GM19025 (cell line): Measurements from ENCODE around the gene PRKAG2.
A peak's percentile ranks its signal among the peaks of the same experiment; 100 is the strongest.

ENCODE experiments used
- ATAC-seq: cut with Tn5 transposase; IDR thresholded peaks from one replicate; pipeline ENCODE4 v1.9.1; 2021; ENCODE audit warnings: mild to moderate bottlenecking, low read depth, moderate library complexity; ENCODE audit not compliant: unreplicated experiment

Gene PRKAG2

DNA sequence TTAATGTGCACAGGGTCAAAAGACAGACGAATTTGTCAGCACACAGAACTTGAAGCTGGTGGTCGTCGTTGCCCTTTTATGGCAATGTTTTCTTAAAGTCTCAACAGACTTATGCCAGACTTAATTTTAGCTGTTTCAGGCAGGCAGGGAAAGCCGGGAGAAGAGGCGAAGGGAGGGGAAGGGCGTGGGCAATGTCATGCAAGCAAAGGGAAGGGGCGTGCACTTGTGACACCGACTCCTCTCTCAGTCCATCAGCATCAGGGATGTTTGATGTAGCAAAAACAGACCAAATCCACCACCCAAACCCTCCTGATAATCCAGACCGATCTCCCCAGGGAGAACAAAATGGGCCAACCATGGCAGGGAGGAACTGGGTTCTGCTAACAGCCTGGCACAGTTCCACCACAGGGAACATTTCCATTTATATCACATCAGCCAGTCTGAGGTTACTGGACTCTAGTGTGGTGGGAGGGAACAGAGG is 239.1 kb downstream of the PRKAG2 start:
- no peak for ATAC-seq

GRCh38 chr7:151634643-151635042 is 242.3 kb downstream of the PRKAG2 start:
- no peak for ATAC-seq

DNA sequence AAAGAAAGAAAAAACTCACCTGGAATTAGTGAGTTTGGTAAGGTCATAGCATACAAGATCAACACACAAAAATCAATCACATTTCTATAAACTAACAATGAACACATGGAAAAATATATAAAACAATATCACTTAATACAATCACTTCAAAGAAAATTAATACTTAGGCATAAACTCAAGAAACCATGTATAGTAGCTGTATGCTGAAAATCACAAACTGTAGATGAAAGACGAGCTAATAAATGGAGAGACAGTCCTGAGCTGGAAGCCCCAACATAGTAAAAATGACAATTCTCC is 243.5 kb downstream of the PRKAG2 start:
- ATAC-seq = no peak

- ATAC-seq = peak; percentile 32
Measured at GRCh38 chr7:151632750-151633515, 244.0 kb downstream of the PRKAG2 start.

DNA sequence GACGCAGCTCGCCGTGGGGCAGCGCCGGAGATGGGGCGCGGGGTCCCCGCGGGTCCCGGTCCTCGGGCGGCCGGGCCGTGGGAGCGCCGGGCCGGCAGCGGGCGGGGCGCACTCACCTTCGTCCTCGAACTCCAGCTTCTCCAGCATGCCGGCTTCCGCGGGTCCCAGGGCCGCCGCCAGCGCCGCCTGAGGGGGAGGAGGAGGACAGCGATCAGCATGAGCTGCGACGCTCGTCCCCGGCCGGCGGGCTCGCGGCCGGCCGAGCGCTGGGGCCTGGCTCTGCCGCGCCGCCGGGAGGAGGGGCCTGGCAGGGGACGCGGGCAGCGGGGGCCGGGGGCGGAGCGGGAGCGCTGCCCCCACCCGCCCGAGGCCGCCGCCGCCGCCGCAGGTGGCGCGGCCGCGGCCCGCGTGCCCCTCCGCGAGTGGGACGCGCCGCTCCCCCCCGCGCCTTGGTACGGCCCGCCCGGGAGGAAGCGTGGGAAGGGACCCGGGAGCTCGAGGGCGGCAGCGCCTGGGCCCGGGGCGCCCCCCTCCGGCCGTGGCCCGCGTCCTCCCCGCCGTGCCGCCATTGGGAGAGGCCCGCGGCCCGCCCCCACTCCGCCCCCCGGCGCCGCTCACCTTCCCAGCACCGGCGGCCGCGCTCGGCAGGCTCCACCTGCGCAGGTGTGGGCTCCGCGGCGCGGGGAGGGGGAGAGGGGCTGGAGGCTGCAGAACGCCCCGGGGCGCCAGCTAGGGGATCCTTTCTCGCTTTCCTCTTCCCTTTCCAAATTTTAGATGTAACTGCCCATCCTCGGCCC is 244.8 kb downstream of the PRKAG2 start:
- peak; percentile 72 for ATAC-seq

DNA sequence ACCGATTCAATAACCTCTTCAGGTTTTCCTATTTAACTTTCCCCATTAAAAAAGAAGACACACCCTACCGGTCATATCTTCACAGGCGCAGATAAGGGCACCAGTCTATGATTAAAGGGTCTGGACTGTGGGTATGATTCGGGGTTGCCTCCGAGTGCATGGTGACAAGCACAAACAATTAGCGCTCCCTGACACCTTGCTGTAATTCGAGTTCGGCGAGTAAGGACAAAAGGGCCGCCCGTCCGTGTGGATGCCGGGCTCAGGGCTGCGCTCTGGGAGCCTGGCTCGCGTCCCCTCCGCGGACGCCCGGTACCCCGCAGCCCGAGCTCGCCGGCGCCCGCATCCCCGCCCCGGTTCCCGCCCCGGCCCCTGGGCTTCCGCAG is 245.4 kb downstream of the PRKAG2 start:
- ATAC-seq = no peak

DNA sequence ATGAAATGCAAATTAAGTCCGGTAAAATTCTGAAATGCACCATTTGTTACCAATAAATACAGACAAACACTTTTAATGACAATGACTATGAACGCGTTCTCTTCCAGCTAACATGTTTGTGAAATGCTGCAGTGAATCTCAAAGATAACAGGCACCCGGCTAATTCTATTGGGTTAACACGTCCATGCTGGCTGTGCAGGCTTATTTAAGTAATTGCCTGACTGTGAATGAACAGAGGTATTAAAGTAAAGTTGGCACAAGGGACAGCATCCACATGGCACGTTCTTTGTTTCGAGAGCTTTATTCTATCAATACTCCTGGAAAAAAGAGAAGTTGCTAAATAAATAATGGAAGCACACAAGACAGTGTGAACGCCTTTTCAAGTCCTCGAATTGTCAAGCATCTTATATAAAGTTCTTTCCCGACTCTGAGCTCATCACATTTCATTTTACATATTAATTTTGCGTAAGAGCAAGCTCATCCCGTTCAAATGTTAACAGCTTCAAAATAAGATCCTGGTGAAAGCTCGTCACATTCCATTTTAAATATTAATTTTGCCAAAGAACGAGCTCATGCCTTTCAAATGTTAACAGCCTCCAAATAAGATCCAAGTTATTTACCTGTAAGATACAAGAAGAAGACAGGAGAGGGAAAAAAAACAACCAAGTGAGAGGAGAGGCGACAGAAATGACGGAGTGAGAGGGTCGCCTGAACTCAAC is 245.9 kb downstream of the PRKAG2 start:
- ATAC-seq = no peak

GRCh38 chr7:151630358-151630757 is 246.6 kb downstream of the PRKAG2 start:
- ATAC-seq = no peak

- no peak for ATAC-seq
Measured at GRCh38 chr7:151629713-151630272, 247.1 kb downstream of the PRKAG2 start.

DNA sequence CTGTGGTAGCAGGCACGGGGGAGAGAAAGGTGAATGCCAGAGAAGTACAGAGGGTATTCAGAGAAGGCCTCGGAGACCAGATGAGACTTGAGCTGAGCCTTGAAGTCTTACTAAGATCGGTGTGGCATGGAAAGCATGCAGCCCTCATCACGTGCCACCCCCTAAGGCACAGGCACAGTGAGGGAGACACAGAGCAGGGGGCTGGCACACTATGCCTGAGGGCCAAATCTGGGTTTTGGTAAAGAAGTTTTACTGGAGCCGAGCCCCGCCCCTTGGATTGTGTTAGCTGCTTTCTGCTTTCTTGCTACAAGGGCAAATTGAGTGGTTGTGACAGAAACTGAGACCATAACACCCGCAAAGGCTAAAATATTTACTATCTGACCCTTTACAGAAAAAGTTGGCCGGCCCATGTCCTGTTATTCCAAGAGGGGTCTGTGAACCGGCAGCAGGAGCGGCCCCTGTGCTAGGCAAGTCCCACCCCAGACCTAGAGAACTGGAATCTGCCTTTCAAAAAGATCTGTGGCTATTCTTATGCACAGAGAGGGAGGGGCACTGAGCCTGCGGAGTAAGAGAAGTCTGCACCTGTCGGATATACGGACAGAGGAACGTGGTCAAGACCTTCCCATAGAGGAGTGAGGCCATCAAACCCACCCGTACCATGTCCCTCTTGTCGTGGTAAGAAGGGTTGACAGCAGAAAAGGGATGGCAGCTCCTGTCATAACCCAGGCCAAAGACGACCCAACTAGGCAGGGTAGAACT is 247.9 kb downstream of the PRKAG2 start:
- no peak for ATAC-seq

- no peak for ATAC-seq
Measured at GRCh38 chr7:151626422-151627115, 250.3 kb downstream of the PRKAG2 start.

DNA sequence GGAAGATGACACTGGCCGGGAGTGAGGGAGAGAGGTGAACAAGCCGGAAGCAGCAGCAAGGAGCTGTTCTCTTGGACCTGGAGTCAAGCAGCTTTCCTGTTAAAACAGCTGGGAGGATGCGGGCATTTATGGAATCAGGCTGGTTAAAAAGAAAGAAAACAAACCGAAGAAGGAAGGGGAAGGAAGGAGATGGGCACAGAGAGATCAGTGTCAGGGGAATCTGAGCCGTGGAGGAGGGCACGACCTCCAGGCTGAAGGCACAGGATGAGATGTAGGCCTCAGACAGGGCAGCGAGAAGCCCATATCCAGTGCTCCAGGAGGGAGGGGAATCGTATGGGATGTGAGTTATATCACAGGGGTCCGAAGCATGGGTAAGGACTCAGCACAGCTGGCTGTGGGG is 251.3 kb downstream of the PRKAG2 start:
- ATAC-seq = no peak

DNA sequence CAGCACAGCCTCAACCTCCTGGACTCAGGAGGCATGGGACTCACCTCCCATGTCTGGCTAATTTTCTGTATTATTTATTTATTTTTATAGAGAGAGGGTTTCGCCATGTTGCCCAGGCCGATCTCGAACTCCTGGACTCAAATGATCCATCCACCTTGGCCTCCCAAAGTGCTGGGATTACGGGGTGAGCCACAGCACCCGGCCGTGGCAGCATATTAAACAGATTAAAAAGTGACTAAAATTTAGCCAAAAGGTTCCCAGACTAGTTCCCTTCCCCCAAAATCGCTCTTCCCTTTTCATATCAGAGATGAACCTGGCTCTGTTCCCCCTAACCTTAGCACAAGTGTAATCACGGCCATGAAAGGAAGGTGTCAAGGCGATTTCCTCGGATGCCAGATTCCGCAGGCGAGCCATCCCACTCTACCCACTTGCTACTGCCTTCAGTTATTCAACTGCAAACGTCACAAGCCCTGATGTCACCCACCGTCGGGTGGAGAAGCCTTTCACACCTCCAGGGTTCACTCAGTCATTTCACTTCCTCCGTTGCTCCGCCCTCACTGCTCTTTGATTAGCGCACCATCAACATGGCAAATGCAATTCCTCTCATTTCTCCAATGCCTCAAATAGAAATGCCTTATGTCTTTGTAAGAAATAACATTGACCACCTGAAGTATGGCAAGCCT is 252.5 kb downstream of the PRKAG2 start:
- ATAC-seq = no peak

DNA sequence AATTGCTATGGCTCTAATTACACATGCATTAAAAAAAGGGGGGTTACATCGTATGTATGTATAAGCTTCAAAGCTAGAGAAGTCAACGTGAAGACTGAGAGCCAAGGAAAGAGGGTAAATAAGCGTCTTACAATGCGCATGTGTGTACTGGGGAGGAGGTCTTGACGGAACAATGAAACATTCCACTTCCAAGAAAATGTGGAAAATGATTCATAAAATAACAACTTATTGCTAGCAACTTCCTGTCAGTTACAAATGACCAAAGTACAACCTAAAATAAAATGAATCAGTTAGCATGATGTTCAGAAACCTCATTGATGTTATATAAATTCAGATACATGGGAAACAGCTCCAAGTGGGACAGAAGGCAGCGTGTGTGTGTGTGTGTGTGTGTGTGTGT is 253.1 kb downstream of the PRKAG2 start:
- ATAC-seq = no peak

DNA sequence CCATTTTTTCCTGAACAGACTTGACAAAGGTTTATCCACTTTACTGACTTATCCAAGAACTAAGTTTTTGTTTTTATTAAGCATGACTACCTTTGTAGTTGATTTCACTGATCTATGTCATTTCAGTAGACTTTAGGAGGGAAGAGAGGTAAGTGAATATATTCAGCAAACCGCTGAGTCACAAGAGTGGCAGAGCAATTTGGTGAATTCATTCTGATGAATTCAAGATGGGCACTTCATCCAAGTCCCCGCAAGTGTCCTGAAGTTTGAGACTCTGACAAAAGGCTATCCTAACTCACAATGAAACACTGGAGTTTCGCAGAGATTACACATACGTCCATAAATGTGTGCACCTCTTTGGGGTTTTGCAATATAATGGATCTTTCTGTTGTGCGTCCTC is 255.0 kb downstream of the PRKAG2 start:
- no peak for ATAC-seq

GRCh38 chr7:151616443-151617213 is 260.3 kb downstream of the PRKAG2 start:
- no peak for ATAC-seq

- no peak for ATAC-seq
Measured at GRCh38 chr7:151615784-151616183, 261.1 kb downstream of the PRKAG2 start.

DNA sequence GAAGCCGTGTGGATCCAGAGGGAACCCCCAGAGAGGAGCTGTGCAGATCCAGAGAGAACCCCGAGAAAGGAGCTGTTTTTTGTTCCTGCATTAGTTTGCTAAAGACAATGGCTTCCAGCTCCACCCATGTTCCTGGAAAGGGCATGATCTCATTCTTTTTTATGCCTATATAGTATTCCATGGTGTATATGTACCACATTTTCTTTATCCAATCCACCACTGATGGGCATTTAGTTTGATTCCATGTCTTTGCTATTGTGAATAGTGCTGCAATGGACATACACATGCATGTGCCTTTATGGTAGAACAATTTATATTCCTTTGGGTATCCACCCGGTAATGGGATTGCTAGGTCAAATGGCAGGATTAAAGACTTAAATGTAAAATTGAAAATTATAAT is 261.9 kb downstream of the PRKAG2 start:
- ATAC-seq = no peak
